Spleen (tissue), 7 donors: ENCODE results near the gene KIAA1191.

Experiments
- POLR2A ChIP-seq, 3 donors: fragments of 450-650 bp; IDR thresholded peaks; one replicate each; pipeline ENCODE4 v1.5.1; 2017; ENCODE audit warnings: antibody characterized with exemption in 3 of 3, mild to moderate bottlenecking in 1 of 3
- TF ChIP-seq, protein P1 (sequence below), 11 experiments: fragments of 200-600 bp in 7 of 11; fragments of 450-650 bp in 4 of 11; sonication (generic) in 4 of 11; IDR thresholded peaks in 8 of 11; conservative IDR thresholded peaks in 3 of 11; 1 replicate in 7 of 11; 2 replicates in 4 of 11; pipeline versions ENCODE4 v1.4.0 to v1.8.0; 2016 to 2021; ENCODE audit warnings: antibody characterized with exemption in 11 of 11, inconsistent platforms in 4 of 11, mild to moderate bottlenecking in 1 of 11
- donor health status: DM: no; HTN: no; CAD: no; lungs with moderate emphysema.
- donor health status: DM: no; HTN: no; CAD: no.
- donor health status: DM: no; HTN: no; CAD: no.

DNA sequence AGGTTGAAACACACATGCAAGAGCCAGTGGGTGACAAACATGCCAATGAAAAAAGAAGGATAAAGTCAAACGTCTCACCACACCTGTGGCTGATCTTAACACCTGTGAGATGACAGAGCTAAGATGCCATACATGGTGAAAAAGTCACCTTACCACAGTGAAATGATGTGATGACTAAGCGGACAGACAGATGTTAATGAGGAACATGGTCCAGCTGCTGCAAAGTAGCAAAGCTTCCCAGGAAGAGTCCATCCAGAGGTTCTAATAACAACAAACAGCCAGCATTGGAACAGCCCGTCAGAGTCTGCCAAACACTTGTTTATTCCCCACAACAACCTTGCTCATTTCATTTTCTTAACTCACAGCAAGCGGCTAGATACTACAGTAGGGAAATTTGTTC lies 1.9 kb downstream of the KIAA1191 start:
- TF ChIP-seq, protein P1, sequence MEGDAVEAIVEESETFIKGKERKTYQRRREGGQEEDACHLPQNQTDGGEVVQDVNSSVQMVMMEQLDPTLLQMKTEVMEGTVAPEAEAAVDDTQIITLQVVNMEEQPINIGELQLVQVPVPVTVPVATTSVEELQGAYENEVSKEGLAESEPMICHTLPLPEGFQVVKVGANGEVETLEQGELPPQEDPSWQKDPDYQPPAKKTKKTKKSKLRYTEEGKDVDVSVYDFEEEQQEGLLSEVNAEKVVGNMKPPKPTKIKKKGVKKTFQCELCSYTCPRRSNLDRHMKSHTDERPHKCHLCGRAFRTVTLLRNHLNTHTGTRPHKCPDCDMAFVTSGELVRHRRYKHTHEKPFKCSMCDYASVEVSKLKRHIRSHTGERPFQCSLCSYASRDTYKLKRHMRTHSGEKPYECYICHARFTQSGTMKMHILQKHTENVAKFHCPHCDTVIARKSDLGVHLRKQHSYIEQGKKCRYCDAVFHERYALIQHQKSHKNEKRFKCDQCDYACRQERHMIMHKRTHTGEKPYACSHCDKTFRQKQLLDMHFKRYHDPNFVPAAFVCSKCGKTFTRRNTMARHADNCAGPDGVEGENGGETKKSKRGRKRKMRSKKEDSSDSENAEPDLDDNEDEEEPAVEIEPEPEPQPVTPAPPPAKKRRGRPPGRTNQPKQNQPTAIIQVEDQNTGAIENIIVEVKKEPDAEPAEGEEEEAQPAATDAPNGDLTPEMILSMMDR (IDR thresholded peaks at IDR 0.05 in 8 of 11, conservative IDR thresholded peaks at IDR 0.05 in 3 of 11): no peak
- TF ChIP-seq POLR2A (IDR thresholded peaks at IDR 0.05): no peak
